Neural cell (in vitro differentiated cells): ENCODE measurements around the gene KLHL3. TPM values are rescaled to one million over a fixed set of nuclear protein-coding genes. Genes with fewer than 3 reads are reported as not detected.

Experiments used
- H2AFZ ChIP-seq: fragments of 200-600, 300-800 bp; sonication (generic), shearing (Covaris generic); 2 replicates; pipeline ENCODE4 v1.6.0; 2014; ENCODE audit warnings: low read depth, mild to moderate bottlenecking, antibody characterized with exemption, low read length, moderate library complexity
- H3F3A ChIP-seq: fragments of 200-600 bp; shearing (Covaris generic); 2 replicates; pipeline ENCODE4 v1.6.1; 2016; ENCODE audit warnings: mild to moderate bottlenecking, moderate library complexity, mixed read lengths, antibody characterized with exemption, low read length; ENCODE audit not compliant: insufficient read depth, poor library complexity, severe bottlenecking
- H3K27ac ChIP-seq: fragments of 200-600, 300-800 bp; sonication (generic), shearing (Covaris generic); 2 replicates; pipeline ENCODE4 v1.5.1; 2014; ENCODE audit warnings: mild to moderate bottlenecking, low read length, moderate library complexity
- H3K27me3 ChIP-seq: fragments of 300-800, 200-600 bp; sonication (generic), shearing (Covaris generic); 2 replicates; pipeline ENCODE4 v1.6.0; 2014; ENCODE audit warnings: mild to moderate bottlenecking, low read depth, low read length, moderate library complexity; ENCODE audit not compliant: insufficient read depth
- H3K36me3 ChIP-seq: fragments of 300-800, 200-600 bp; sonication (generic), shearing (Covaris generic); 2 replicates; pipeline ENCODE4 v1.5.1; 2014; ENCODE audit warnings: mild to moderate bottlenecking, antibody characterized with exemption, low read length, moderate library complexity; ENCODE audit not compliant: insufficient read depth
- H3K4me2 ChIP-seq: fragments of 300-800, 200-600 bp; sonication (generic), shearing (Covaris generic); 2 replicates; pipeline ENCODE4 v1.6.0; 2014; ENCODE audit warnings: mild to moderate bottlenecking, low read length
- H3K4me3 ChIP-seq: fragments of 300-800, 200-600 bp; sonication (generic), shearing (Covaris generic); 2 replicates; pipeline ENCODE4 v1.5.1; 2014; ENCODE audit warnings: mild to moderate bottlenecking, low read length, moderate library complexity
- H3K79me2 ChIP-seq: fragments of 200-600 bp; shearing (Covaris generic); replicated peaks from 2 replicates; pipeline ENCODE4 v1.6.0; 2014; ENCODE audit warnings: mild to moderate bottlenecking, low read length, moderate library complexity; ENCODE audit not compliant: insufficient read depth
- H3K9ac ChIP-seq: fragments of 300-800, 200-600 bp; sonication (generic), shearing (Covaris generic); 2 replicates; pipeline ENCODE4 v1.6.1; 2016; ENCODE audit warnings: mild to moderate bottlenecking, low read length, mixed read lengths
- H3K9me2 ChIP-seq: fragments of 200-600 bp; shearing (Covaris generic); 2 replicates; pipeline ENCODE4 v1.6.1; 2016; ENCODE audit warnings: mild to moderate bottlenecking, low read length, mixed read lengths; ENCODE audit not compliant: insufficient read depth
- H3K9me3 ChIP-seq: fragments of 200-600, 300-800 bp; sonication (generic), shearing (Covaris generic); 2 replicates; pipeline ENCODE4 v1.6.1; 2016; ENCODE audit warnings: mild to moderate bottlenecking, mixed run types, low read length, moderate library complexity, mixed read lengths
- H4K20me1 ChIP-seq: fragments of 200-600 bp; shearing (Covaris generic); 2 replicates; pipeline ENCODE4 v1.6.1; 2016; ENCODE audit warnings: mild to moderate bottlenecking, mixed run types; ENCODE audit not compliant: insufficient read depth
- CTCF ChIP-seq: fragments of 450-650 bp; IDR thresholded peaks from 2 replicates; pipeline ENCODE4 v1.5.1; 2014; ENCODE audit warnings: antibody characterized with exemption, mild to moderate bottlenecking, moderate library complexity; ENCODE audit not compliant: poor library complexity, severe bottlenecking
- EP300 ChIP-seq: fragments of 450-650 bp; conservative IDR thresholded peaks from 2 replicates; pipeline ENCODE4 v1.6.1; 2014; ENCODE audit warnings: antibody characterized with exemption, mild to moderate bottlenecking, moderate library complexity; ENCODE audit not compliant: poor library complexity, severe bottlenecking
- EZH2 ChIP-seq: fragments of 200-600, 300-800 bp; shearing (Covaris generic), sonication (generic); IDR thresholded peaks from 2 replicates; pipeline ENCODE4 v1.6.1; 2014; ENCODE audit warnings: antibody characterized with exemption, low read length, borderline replicate concordance, mild to moderate bottlenecking; ENCODE audit not compliant: insufficient read depth, poor library complexity, severe bottlenecking
- MXI1 ChIP-seq: fragments of 450-650 bp; conservative IDR thresholded peaks from 2 replicates; pipeline ENCODE4 v1.6.1; 2014; ENCODE audit warnings: antibody characterized with exemption, mild to moderate bottlenecking; ENCODE audit not compliant: poor library complexity, severe bottlenecking
- POLR2AphosphoS5 ChIP-seq: IDR thresholded peaks from 2 replicates; pipeline ENCODE4 v1.6.1; 2012
- RAD21 ChIP-seq: fragments of 450-650 bp; conservative IDR thresholded peaks from 2 replicates; pipeline ENCODE4 v1.6.1; 2014; ENCODE audit warnings: antibody characterized with exemption, mild to moderate bottlenecking, moderate library complexity
- REST ChIP-seq: IDR thresholded peaks from 2 replicates; pipeline ENCODE4 v1.6.1; 2012; ENCODE audit warnings: borderline replicate concordance
- SMC3 ChIP-seq: fragments of 450-650 bp; conservative IDR thresholded peaks from 2 replicates; pipeline ENCODE4 v1.6.1; 2014; ENCODE audit warnings: antibody characterized with exemption, mild to moderate bottlenecking, moderate library complexity; ENCODE audit not compliant: poor library complexity
- TAF1 ChIP-seq: IDR thresholded peaks from 2 replicates; pipeline ENCODE4 v1.6.1; 2012; ENCODE audit warnings: low read depth
- polyA plus RNA-seq: library from polyadenylated mRNA; depleted of rRNA; stranded (reverse); fragments of >200 nt; gene quantifications from 2 replicates; pipeline ENCODE4 v1.2.3, GENCODE V29; 2014

The KLHL3 gene
- polyA plus RNA-seq, 1 donor from 2014 or later = 12.9 TPM

- peak overlapping the region; percentile 82 for H3K4me2 ChIP-seq
- TF ChIP-seq RAD21 = no peak
- no peak for TF ChIP-seq EP300
- no peak for TF ChIP-seq TAF1
- no peak for TF ChIP-seq SMC3
- no peak for TF ChIP-seq EZH2
- TF ChIP-seq REST = no peak
- TF ChIP-seq CTCF = no peak
- TF ChIP-seq POLR2AphosphoS5 = no peak
- no peak for TF ChIP-seq MXI1
- peaks cover 5% of the 10 kb centered on the region for H3F3A ChIP-seq
- peak overlapping the region; percentile 88 for H3K27ac ChIP-seq
- H3K9ac ChIP-seq = peak overlapping the region; percentile 83
- H3K4me3 ChIP-seq = peak overlapping the region; percentile 79
- H3K9me3 ChIP-seq = no peaks in the 10 kb centered on the region
- H3K79me2 ChIP-seq = peaks cover 25% of the 10 kb centered on the region
- no peaks in the 10 kb centered on the region for H3K36me3 ChIP-seq
- H2AFZ ChIP-seq = no peak overlapping the region
- no peaks in the 10 kb centered on the region for H3K27me3 ChIP-seq
- no peaks in the 10 kb centered on the region for H3K9me2 ChIP-seq
- H4K20me1 ChIP-seq = no peaks in the 10 kb centered on the region
These were observed 607 bp upstream of the KLHL3 start for GRCh38 chr5:137736496-137736895.

GRCh38 chr5:137734962-137735554 lies 831 bp downstream of the KLHL3 start:
- no peaks in the 10 kb centered on the region for H3K36me3 ChIP-seq
- peak; percentile 18 for TF ChIP-seq TAF1
- TF ChIP-seq MXI1 = peak; percentile 90
- TF ChIP-seq SMC3 = no peak
- peaks cover 5% of the 10 kb centered on the region for H3F3A ChIP-seq
- H3K79me2 ChIP-seq = peaks cover 27% of the 10 kb centered on the region
- peak overlapping the region; percentile 69 for H2AFZ ChIP-seq
- H3K9ac ChIP-seq = peak overlapping the region; percentile 83
- H3K27me3 ChIP-seq = no peaks in the 10 kb centered on the region
- no peaks in the 10 kb centered on the region for H4K20me1 ChIP-seq
- no peaks in the 10 kb centered on the region for H3K9me3 ChIP-seq
- H3K9me2 ChIP-seq = no peaks in the 10 kb centered on the region
- peak overlapping the region; percentile 79 for H3K4me3 ChIP-seq
- H3K4me2 ChIP-seq = peak overlapping the region; percentile 82
- peak overlapping the region; percentile 88 for H3K27ac ChIP-seq
